ENCODE measurements around the gene CDH12. TPM values are rescaled to one million over a fixed set of nuclear protein-coding genes. Genes with fewer than 3 reads are reported as not detected.

The CDH12 gene
- total RNA-seq, 3 donors from 2014 or later = 0.33 to 2.6 (median 1.1) TPM

DNA sequence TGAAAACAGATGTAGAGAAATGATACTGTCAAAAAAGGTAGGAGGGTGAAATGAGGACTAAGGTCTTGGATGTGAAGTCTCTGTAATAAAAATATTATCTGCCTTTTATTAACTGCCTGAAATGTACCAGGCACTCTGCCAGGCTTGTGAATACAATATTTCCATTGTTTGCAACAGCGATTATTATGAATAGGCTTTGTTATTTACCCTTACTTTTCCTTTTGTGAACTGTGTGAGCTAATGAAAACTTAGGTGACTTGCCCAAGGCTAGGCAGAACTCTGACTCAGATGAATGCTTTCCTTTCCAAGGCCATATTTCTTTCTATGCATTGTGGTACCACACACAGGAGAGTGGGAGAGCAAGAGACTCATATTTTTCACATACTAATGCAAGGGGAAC lies 204.1 kb downstream of the CDH12 start:
- intact Hi-C loops (cut with DNase I; ENCODE audit: low total_unique reads) = no loop called here
- TF ChIP-seq, protein P1, sequence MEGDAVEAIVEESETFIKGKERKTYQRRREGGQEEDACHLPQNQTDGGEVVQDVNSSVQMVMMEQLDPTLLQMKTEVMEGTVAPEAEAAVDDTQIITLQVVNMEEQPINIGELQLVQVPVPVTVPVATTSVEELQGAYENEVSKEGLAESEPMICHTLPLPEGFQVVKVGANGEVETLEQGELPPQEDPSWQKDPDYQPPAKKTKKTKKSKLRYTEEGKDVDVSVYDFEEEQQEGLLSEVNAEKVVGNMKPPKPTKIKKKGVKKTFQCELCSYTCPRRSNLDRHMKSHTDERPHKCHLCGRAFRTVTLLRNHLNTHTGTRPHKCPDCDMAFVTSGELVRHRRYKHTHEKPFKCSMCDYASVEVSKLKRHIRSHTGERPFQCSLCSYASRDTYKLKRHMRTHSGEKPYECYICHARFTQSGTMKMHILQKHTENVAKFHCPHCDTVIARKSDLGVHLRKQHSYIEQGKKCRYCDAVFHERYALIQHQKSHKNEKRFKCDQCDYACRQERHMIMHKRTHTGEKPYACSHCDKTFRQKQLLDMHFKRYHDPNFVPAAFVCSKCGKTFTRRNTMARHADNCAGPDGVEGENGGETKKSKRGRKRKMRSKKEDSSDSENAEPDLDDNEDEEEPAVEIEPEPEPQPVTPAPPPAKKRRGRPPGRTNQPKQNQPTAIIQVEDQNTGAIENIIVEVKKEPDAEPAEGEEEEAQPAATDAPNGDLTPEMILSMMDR (IDR thresholded peaks at IDR 0.05) = no peak
- no peak for TF ChIP-seq POLR2A (IDR thresholded peaks at IDR 0.05)
- TF ChIP-seq POLR2AphosphoS5 (IDR thresholded peaks at IDR 0.05) = no peak

DNA sequence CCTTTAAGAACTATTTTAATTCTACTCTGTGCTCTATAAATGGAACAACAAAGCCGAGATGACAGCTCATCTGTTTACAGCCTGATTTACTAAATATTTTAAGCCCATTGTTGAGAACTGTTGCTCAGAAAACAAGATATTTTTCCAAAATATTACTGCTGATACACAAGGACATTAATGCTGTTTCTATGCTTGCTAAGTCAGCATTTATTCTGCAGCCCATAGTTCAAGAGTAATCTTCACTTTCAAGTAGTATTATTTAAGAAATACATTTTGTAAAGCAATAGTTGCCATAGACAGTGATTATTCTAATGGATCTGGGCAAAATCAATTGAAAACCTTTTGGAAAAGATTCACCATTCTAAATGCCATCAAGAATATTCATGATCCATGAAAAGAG lies 208.3 kb downstream of the CDH12 start:
- no peak for DNase-seq (ENCODE audit: low spot score in 2 of 2)
- intact Hi-C loops (cut with DNase I; ENCODE audit: low total_unique reads) = no loop called here
- no peak overlapping the region for H3K27ac ChIP-seq

More for the DNA sequence above, 204.1 kb downstream of the CDH12 start:
- peaks cover 0 to 3% of the 10 kb centered on the region in 2 donors for H3K4me1 ChIP-seq
- H3K27me3 ChIP-seq = no peaks in the 10 kb centered on the region
- no peaks in the 10 kb centered on the region for H3K9me3 ChIP-seq
- DNase-seq (ENCODE audit: low spot score in 2 of 2) = peak in 1 of 2 donors; percentile 44
- H3K27ac ChIP-seq = peak overlapping the region; percentile 23 to 38
- H3K4me3 ChIP-seq = no peak overlapping the region
- no peaks in the 10 kb centered on the region for H3K36me3 ChIP-seq

DNA sequence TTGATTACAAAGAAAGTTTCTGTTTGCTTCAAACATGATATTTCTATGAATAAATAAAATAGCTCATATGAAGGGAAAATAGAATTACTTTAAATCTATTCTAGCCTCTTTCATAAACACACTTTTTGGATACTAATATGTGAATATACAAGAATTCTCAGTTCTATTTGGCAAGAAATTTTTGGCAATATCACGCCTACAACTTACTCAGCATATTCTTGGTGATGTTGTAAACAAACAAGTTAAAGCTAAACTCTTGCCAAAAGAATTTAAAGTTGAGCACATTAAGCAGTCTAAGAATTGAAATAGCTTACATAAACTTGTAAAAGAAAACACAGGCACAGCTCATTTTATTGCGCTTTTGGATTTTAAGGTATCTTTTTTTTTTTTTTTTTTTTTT lies 209.8 kb downstream of the CDH12 start:
- no peak overlapping the region for H3K27ac ChIP-seq
- DNase-seq (ENCODE audit: low spot score in 2 of 2) = no peak
- intact Hi-C loops (cut with DNase I; ENCODE audit: low total_unique reads) = no loop called here
- no peaks in the 10 kb centered on the region for H3K27me3 ChIP-seq
- H3K36me3 ChIP-seq = no peaks in the 10 kb centered on the region
- TF ChIP-seq POLR2A (IDR thresholded peaks at IDR 0.05) (no peak), POLR2AphosphoS5 (IDR thresholded peaks at IDR 0.05) (no peak)
- TF ChIP-seq, protein P1 (IDR thresholded peaks at IDR 0.05) = no peak
- H3K9me3 ChIP-seq = no peaks in the 10 kb centered on the region
- no peaks in the 10 kb centered on the region for H3K4me1 ChIP-seq
- no peak overlapping the region for H3K4me3 ChIP-seq

More for the DNA sequence above, 208.3 kb downstream of the CDH12 start:
- Histone ChIP-seq H3K9me3 (no peaks in the 10 kb centered on the region), H3K27me3 (no peaks in the 10 kb centered on the region), H3K4me3 (no peak overlapping the region), H3K4me1 (peaks cover 0 to 3% of the 10 kb centered on the region in 2 donors), H3K36me3 (no peaks in the 10 kb centered on the region)
- TF ChIP-seq POLR2AphosphoS5 (IDR thresholded peaks at IDR 0.05) (no peak), POLR2A (IDR thresholded peaks at IDR 0.05) (no peak)
- TF ChIP-seq, protein P1 (IDR thresholded peaks at IDR 0.05) = no peak

DNA sequence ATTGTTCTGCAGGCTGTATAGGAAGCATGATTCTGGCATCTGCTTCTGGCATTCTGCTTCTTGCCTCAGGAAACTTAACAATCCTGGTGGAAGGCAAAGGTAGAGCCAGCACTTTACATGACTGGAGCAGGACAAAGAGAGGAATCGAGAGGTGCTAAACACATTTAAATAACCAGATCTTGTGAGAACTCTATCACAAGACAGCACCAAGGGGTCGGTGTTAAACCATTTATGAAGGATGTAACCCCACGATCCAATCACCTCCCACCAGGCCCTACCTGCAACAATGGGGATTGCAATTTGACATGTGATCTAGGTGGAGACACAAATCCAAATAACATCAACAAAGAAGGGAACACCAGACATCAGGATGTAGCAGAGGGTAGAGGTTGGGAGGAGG lies 221.5 kb downstream of the CDH12 start:
- Histone ChIP-seq H3K4me1 (no peaks in the 10 kb centered on the region), H3K9me3 (no peaks in the 10 kb centered on the region), H3K27me3 (no peaks in the 10 kb centered on the region), H3K4me3 (no peak overlapping the region), H3K36me3 (no peaks in the 10 kb centered on the region), H3K27ac (no peak overlapping the region)
- intact Hi-C loops (cut with DNase I; ENCODE audit: low total_unique reads) = no loop called here
- no peak for DNase-seq (ENCODE audit: low spot score in 2 of 2)
- TF ChIP-seq POLR2AphosphoS5 (IDR thresholded peaks at IDR 0.05) = no peak
- TF ChIP-seq, protein P1 (IDR thresholded peaks at IDR 0.05) = no peak
- TF ChIP-seq POLR2A (IDR thresholded peaks at IDR 0.05) = no peak

DNA sequence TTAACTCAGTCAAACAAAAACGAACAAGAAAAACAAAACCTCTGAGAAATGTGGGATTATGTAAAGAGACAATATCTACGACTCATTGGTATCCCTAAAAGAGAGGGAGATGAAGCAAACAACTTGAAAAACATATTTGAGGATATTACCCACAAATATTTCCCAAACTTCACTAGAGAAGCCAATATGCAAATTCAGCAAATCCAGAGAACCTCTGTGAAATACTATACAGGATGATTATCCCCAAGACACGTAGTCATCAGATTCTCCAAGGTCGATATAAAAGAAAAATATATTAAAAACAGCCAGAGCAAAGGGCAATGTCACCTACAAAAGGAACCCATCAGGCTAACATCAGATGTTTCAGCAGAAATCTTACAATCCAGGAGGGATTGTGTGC lies 226.1 kb downstream of the CDH12 start:
- Histone ChIP-seq H3K4me1 (no peaks in the 10 kb centered on the region), H3K9me3 (no peaks in the 10 kb centered on the region), H3K4me3 (no peak overlapping the region), H3K27ac (no peak overlapping the region), H3K36me3 (no peaks in the 10 kb centered on the region), H3K27me3 (no peaks in the 10 kb centered on the region)
- TF ChIP-seq, protein P1 (IDR thresholded peaks at IDR 0.05) = no peak
- no peak for DNase-seq (ENCODE audit: low spot score in 2 of 2)
- intact Hi-C loops (cut with DNase I; ENCODE audit: low total_unique reads) = no loop called here
